IMR-90 (cell line): ENCODE data around the gene JPH4. TPM values are rescaled to one million over a fixed set of nuclear protein-coding genes. Genes with fewer than 3 reads are reported as not detected.

Experiments
- ATAC-seq: fragments of 200-7000 bp; cut with Tn5 transposase; 2 replicates; pipeline ENCODE4 v1.9.1; 2020; ENCODE audit warnings: low read depth, mild to moderate bottlenecking, moderate library complexity
- BruUV-seq: library from RNA; stranded (reverse); fragments of 400-500 nt; replicated peaks from 2 replicates; lab custom pipeline; 2021; lab: Mats Ljungman, UMichigan
- CTCF ChIA-PET: fragments of 300-600 bp; formaldehyde crosslinking; extraction: SDS; loops from one replicate; lab custom pipeline; 2021; ENCODE audit warnings: antibody characterized with exemption; lab: Yijun Ruan, JAX
- POLR2A ChIA-PET: fragments of 300-600 bp; sonication (Branson Sonifier 250); formaldehyde crosslinking; loops from one replicate; lab custom pipeline; 2022; ENCODE audit warnings: antibody characterized with exemption; ENCODE audit not compliant: unreplicated experiment; lab: Charles Lee
- DNase-seq: peaks from one replicate; pipeline ENCODE4 v3.0.0; 2013
- H2AFZ ChIP-seq: replicated peaks from 2 replicates; pipeline ENCODE3; 2013; ENCODE audit warnings: low read length, mild to moderate bottlenecking; ENCODE audit not compliant: poor library complexity
- H2AK5ac ChIP-seq: 2 replicates; pipeline ENCODE4 v1.6.1; 2013; ENCODE audit warnings: low read depth, low read length, inconsistent platforms
- H2AK9ac ChIP-seq: replicated peaks from 2 replicates; pipeline ENCODE3; 2013; ENCODE audit warnings: mild to moderate bottlenecking, low read depth, low read length, moderate library complexity; ENCODE audit not compliant: poor library complexity
- H2BK120ac ChIP-seq: 2 replicates; pipeline ENCODE4 v1.6.1; 2013; ENCODE audit warnings: low read depth, low read length, inconsistent platforms
- H2BK15ac ChIP-seq: 3 replicates; pipeline ENCODE4 v1.6.1; 2013; ENCODE audit warnings: low read depth, low read length, inconsistent platforms
- H2BK20ac ChIP-seq: 2 replicates; pipeline ENCODE4 v1.6.1; 2013; ENCODE audit warnings: low read depth, mild to moderate bottlenecking, inconsistent platforms, low read length, moderate library complexity
- H2BK5ac ChIP-seq: 2 replicates; pipeline ENCODE4 v1.6.1; 2013; ENCODE audit warnings: mild to moderate bottlenecking, low read depth, low read length, inconsistent platforms; ENCODE audit not compliant: poor library complexity, severe bottlenecking
- H3K14ac ChIP-seq: replicated peaks from 2 replicates; pipeline ENCODE4 v1.6.1; 2013; ENCODE audit warnings: low read depth, low read length, inconsistent platforms
- H3K18ac ChIP-seq: 2 replicates; pipeline ENCODE4 v1.6.1; 2013; ENCODE audit warnings: low read depth, low read length, control low read depth
- H3K23ac ChIP-seq: 2 replicates; pipeline ENCODE4 v1.6.1; 2013; ENCODE audit warnings: low read depth, low read length, inconsistent platforms
- H3K27ac ChIP-seq: 2 replicates; pipeline ENCODE4 v1.5.1; 2013; ENCODE audit warnings: mild to moderate bottlenecking, control low read depth, low read length; ENCODE audit not compliant: insufficient read depth
- H3K27me3 ChIP-seq: 2 replicates; pipeline ENCODE4 v1.6.1; 2013; ENCODE audit warnings: low read length; ENCODE audit not compliant: control insufficient read depth, insufficient read depth
- H3K36me3 ChIP-seq: 2 replicates; pipeline ENCODE4 v1.6.1; 2013; ENCODE audit warnings: low read length, mixed read lengths; ENCODE audit not compliant: control insufficient read depth, insufficient read depth
- H3K4ac ChIP-seq: 2 replicates; pipeline ENCODE4 v1.6.1; 2013; ENCODE audit warnings: low read depth, low read length, inconsistent platforms
- H3K4me1 ChIP-seq: 2 replicates; pipeline ENCODE4 v1.6.1; 2013; ENCODE audit warnings: low read length, mixed read lengths; ENCODE audit not compliant: control insufficient read depth, insufficient read depth
- H3K4me2 ChIP-seq: 2 replicates; pipeline ENCODE4 v1.6.1; 2013; ENCODE audit warnings: low read depth, mild to moderate bottlenecking, control low read depth, low read length, moderate library complexity
- H3K4me3 ChIP-seq: 2 replicates; pipeline ENCODE4 v1.5.1; 2013; ENCODE audit warnings: low read depth, mild to moderate bottlenecking, control low read depth, low read length, moderate library complexity; ENCODE audit not compliant: insufficient read depth
- H3K56ac ChIP-seq: 2 replicates; pipeline ENCODE4 v1.6.1; 2013; ENCODE audit warnings: low read length, inconsistent platforms; ENCODE audit not compliant: insufficient read depth; ENCODE audit errors: extremely low read depth
- H3K79me1 ChIP-seq, 2 experiments: 2 replicates each; pipeline ENCODE4 v1.6.1; 2013; ENCODE audit warnings: low read length in 2 of 2, inconsistent platforms in 1 of 2, low read depth in 1 of 2
- H3K9ac ChIP-seq: 2 replicates; pipeline ENCODE4 v1.6.1; 2013; ENCODE audit warnings: low read depth, low read length, control low read depth
- H3K9me1 ChIP-seq: 2 replicates; pipeline ENCODE4 v1.6.1; 2013; ENCODE audit warnings: low read length, inconsistent platforms; ENCODE audit not compliant: insufficient read depth
- H3K9me3 ChIP-seq: 2 replicates; pipeline ENCODE4 v1.6.1; 2013; ENCODE audit warnings: low read length; ENCODE audit not compliant: control insufficient read depth, insufficient read depth
- H4K20me1 ChIP-seq: 2 replicates; pipeline ENCODE4 v1.6.1; 2013; ENCODE audit warnings: low read length, inconsistent platforms; ENCODE audit not compliant: insufficient read depth
- H4K5ac ChIP-seq: 2 replicates; pipeline ENCODE4 v1.6.1; 2013; ENCODE audit warnings: mild to moderate bottlenecking, low read depth, low read length, control low read depth
- H4K8ac ChIP-seq, 2 experiments: 2 replicates each; pipeline ENCODE4 v1.6.1; 2013; ENCODE audit warnings: low read depth in 2 of 2, low read length in 2 of 2, control low read depth in 1 of 2, inconsistent platforms in 1 of 2
- H4K91ac ChIP-seq: 2 replicates; pipeline ENCODE4 v1.6.1; 2013; ENCODE audit warnings: low read depth, low read length, inconsistent platforms; ENCODE audit not compliant: insufficient read depth
- BHLHE40 ChIP-seq: fragments of 150-350 bp; IDR thresholded peaks from 2 replicates; pipeline ENCODE4 v1.6.1; 2016; ENCODE audit warnings: mild to moderate bottlenecking, low read depth, low read length
- CEBPB ChIP-seq: IDR thresholded peaks from 2 replicates; pipeline ENCODE4 v1.6.1; 2012; ENCODE audit warnings: low read depth, low read length, improper control_type of control experiment
- ELK1 ChIP-seq: fragments of 150-350 bp; IDR thresholded peaks from 2 replicates; pipeline ENCODE4 v1.6.1; 2016; ENCODE audit warnings: low read depth, mild to moderate bottlenecking, low read length, moderate library complexity, borderline replicate concordance
- FOS ChIP-seq: fragments of 150-350 bp; IDR thresholded peaks from 2 replicates; pipeline ENCODE4 v1.6.1; 2016; ENCODE audit warnings: low read depth, low read length
- MAFK ChIP-seq: IDR thresholded peaks from 2 replicates; pipeline ENCODE4 v1.6.1; 2012; ENCODE audit warnings: low read depth, low read length, improper control_type of control experiment
- MAZ ChIP-seq: IDR thresholded peaks from 2 replicates; pipeline ENCODE4 v1.6.1; 2012; ENCODE audit warnings: low read depth, mild to moderate bottlenecking, low read length, improper control_type of control experiment, moderate library complexity, borderline replicate concordance
- MXI1 ChIP-seq: IDR thresholded peaks from 2 replicates; pipeline ENCODE4 v1.6.1; 2012; ENCODE audit warnings: low read depth, mild to moderate bottlenecking, low read length, moderate library complexity, borderline replicate concordance
- NFE2L2 ChIP-seq: fragments of 150-350 bp; IDR thresholded peaks from 2 replicates; pipeline ENCODE4 v1.6.1; 2016; ENCODE audit warnings: low read depth, mild to moderate bottlenecking, low read length
- POLR2A ChIP-seq: IDR thresholded peaks from 2 replicates; pipeline ENCODE4 v1.6.1; 2012; ENCODE audit warnings: mild to moderate bottlenecking, low read depth, low read length
- RCOR1 ChIP-seq: IDR thresholded peaks from 2 replicates; pipeline ENCODE4 v1.6.1; 2012; ENCODE audit warnings: mild to moderate bottlenecking, low read length, improper control_type of control experiment; ENCODE audit not compliant: insufficient replicate concordance
- RFX5 ChIP-seq: IDR thresholded peaks from 2 replicates; pipeline ENCODE4 v1.8.0; 2012; ENCODE audit warnings: low read depth, mild to moderate bottlenecking, low read length, moderate library complexity
- SMC3 ChIP-seq: fragments of 150-350 bp; IDR thresholded peaks from 2 replicates; pipeline ENCODE4 v1.6.1; 2016; ENCODE audit warnings: low read depth, mild to moderate bottlenecking, antibody characterized with exemption, low read length, moderate library complexity
- WGBS, 2 experiments: methylation state at CpG; one replicate each; pipeline versions ENCODE4 v1.1.5 to v1.1.7; 2013; ENCODE audit warnings: missing lambda C conversion rate in 2 of 2; ENCODE audit not compliant: insufficient read length in 1 of 2; ENCODE audit errors: extremely low coverage in 2 of 2; 5-methylcytosine and 5-hydroxymethylcytosine counted together
- dilution Hi-C: fragments of 300-500 bp; cut with HindIII; formaldehyde crosslinking; loops from one replicate; pipeline ENCODE4 v1.14.3; 2018; ENCODE audit warnings: low sequenced_read_pairs; ENCODE audit not compliant: unreplicated experiment
- in situ Hi-C: fragments of 300-500 bp; cut with MboI; formaldehyde crosslinking; loops from 3 replicates; pipeline ENCODE4 v1.14.3; 2019; ENCODE audit warnings: low sequenced_read_pairs, inconsistent platforms, mixed read lengths
- intact Hi-C: fragments of 100-400 bp; cut with micrococcal nuclease; formaldehyde crosslinking; loops from 2 replicates; pipeline ENCODE4 v1.10.0; 2022
- polyA plus RNA-seq, 3 experiments: library from polyadenylated mRNA; depleted of rRNA; stranded (reverse); fragments of >200 nt; gene quantifications; 2 replicates each; pipeline ENCODE4 v1.2.3, GENCODE V29; 2012; ENCODE audit warnings: low replicate concordance in 1 of 3
- total RNA-seq: library from RNA; depleted of rRNA; stranded (reverse); fragments of >200 nt; gene quantifications from 2 replicates; pipeline ENCODE4 v1.2.3, GENCODE V29; 2012

Gene JPH4
- total and polyA plus RNA-seq, 2 of the 4 experiments (the other 2 are of a cell fraction), result not detected

GRCh38 chr14:23601845-23602180 lies 23.2 kb upstream of the JPH4 start:
- Histone ChIP-seq H3K23ac (no peak overlapping the region), H2BK120ac (no peak overlapping the region), H3K9ac (no peak overlapping the region), H2BK5ac (no peak overlapping the region), H3K4me2 (no peak overlapping the region), H3K56ac (no peak overlapping the region), H3K9me3 (no peaks in the 10 kb centered on the region), H2AK9ac (no peak overlapping the region), H2BK20ac (no peak overlapping the region), H3K4me3 (no peak overlapping the region), H4K8ac (no peak overlapping the region), H3K9me1 (no peaks in the 10 kb centered on the region), H4K5ac (no peak overlapping the region), H4K91ac (no peak overlapping the region), H3K18ac (no peak overlapping the region), H2AK5ac (no peak overlapping the region), H2AFZ (no peak overlapping the region), H3K4me1 (no peaks in the 10 kb centered on the region), H4K20me1 (no peaks in the 10 kb centered on the region), H3K4ac (no peak overlapping the region), H3K27me3 (no peaks in the 10 kb centered on the region), H3K36me3 (no peaks in the 10 kb centered on the region), H3K14ac (no peak overlapping the region), H2BK15ac (no peak overlapping the region), H3K27ac (no peak overlapping the region), H3K79me1 (no peaks in the 10 kb centered on the region)
- dilution Hi-C loops (no loop called here), in situ Hi-C loops (no loop called here), intact Hi-C loops (no loop called here)
- no TSS peak for BruUV-seq
- WGBS, 2 experiments, result no CpG with 5 or more reads among the region's 1 CpG
- no peak for ATAC-seq
- ChIA-PET CTCF (no interaction called here), POLR2A (no interaction called here)
- no peak for TF ChIP-seq RFX5
- TF ChIP-seq MAZ, result no peak
- TF ChIP-seq FOS, result no peak
- TF ChIP-seq POLR2A, result no peak
- no peak for TF ChIP-seq RCOR1
- no peak for TF ChIP-seq MXI1
- no peak for TF ChIP-seq SMC3
- no peak for TF ChIP-seq BHLHE40
- no peak for TF ChIP-seq CEBPB
- TF ChIP-seq NFE2L2, result no peak
- TF ChIP-seq ELK1, result no peak
- TF ChIP-seq MAFK, result no peak
- DNase-seq, result no peak
